HUES6 (cell line): ENCODE measurements around the gene CCDC85C.

ENCODE experiments used
- H3K27ac ChIP-seq: 2 replicates; pipeline ENCODE4 v1.7.0; 2013; ENCODE audit warnings: low read depth, mild to moderate bottlenecking, low read length, inconsistent platforms
- H3K27me3 ChIP-seq: 2 replicates; pipeline ENCODE4 v1.6.1; 2013; ENCODE audit warnings: low read length; ENCODE audit not compliant: control insufficient read depth, insufficient read depth
- H3K36me3 ChIP-seq: 2 replicates; pipeline ENCODE4 v1.6.1; 2013; ENCODE audit warnings: low read length; ENCODE audit not compliant: control insufficient read depth, insufficient read depth
- H3K4me1 ChIP-seq: 2 replicates; pipeline ENCODE4 v1.6.1; 2013; ENCODE audit warnings: low read length; ENCODE audit not compliant: control insufficient read depth, insufficient read depth
- H3K4me3 ChIP-seq: 2 replicates; pipeline ENCODE4 v1.5.1; 2013; ENCODE audit warnings: low read depth, low read length
- H3K9ac ChIP-seq: one replicate; pipeline ENCODE4 v1.6.1; 2013; ENCODE audit warnings: mild to moderate bottlenecking, low read length
- H3K9me3 ChIP-seq: 2 replicates; pipeline ENCODE4 v1.6.1; 2013; ENCODE audit warnings: low read depth, low read length; ENCODE audit not compliant: control insufficient read depth, insufficient read depth

CCDC85C gene

DNA sequence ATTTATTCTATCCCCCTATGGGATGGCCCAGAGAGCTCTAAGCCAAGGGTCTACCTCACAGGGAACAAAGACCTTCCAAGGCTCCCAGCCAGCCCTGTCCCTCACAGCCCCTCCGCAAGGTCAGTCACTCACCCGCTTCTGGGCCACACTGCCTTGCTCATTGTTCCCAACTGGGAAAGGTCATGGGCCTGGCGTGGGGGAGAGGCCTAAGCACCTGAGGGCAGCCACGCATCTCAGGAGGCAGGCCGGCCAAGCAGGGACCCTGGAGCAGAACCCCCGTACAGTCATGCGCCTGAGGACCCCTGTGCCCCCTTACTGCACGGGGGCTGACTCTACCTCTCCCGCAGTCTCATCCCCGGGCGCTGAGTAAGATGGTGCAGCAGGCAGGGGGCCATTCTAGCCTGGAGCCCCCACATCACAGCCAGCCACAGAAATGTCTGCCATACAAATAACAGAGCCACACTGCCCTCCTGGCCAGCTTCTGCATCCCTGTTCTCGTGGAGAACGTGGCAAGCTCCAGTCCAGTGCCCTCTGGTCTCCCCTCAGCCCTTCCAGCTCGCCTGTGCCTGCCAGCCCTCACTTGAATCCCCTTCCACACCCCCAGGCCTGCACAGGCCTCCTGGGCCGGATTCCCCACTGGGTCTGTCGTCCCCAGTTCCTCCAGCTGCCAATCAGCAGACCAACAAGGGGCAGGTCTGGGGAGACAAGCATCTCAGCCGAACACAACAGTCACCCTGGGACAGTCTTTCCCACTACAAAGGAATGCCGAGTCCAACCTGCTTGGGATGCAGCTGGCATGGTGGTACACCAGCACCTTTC is 16.3 kb downstream of the CCDC85C start:
- Histone ChIP-seq H3K4me1 (peaks cover 46% of the 10 kb centered on the region), H3K9me3 (no peaks in the 10 kb centered on the region), H3K4me3 (no peak overlapping the region), H3K9ac (no peak overlapping the region), H3K27ac (no peak overlapping the region), H3K36me3 (no peaks in the 10 kb centered on the region), H3K27me3 (no peaks in the 10 kb centered on the region)

DNA sequence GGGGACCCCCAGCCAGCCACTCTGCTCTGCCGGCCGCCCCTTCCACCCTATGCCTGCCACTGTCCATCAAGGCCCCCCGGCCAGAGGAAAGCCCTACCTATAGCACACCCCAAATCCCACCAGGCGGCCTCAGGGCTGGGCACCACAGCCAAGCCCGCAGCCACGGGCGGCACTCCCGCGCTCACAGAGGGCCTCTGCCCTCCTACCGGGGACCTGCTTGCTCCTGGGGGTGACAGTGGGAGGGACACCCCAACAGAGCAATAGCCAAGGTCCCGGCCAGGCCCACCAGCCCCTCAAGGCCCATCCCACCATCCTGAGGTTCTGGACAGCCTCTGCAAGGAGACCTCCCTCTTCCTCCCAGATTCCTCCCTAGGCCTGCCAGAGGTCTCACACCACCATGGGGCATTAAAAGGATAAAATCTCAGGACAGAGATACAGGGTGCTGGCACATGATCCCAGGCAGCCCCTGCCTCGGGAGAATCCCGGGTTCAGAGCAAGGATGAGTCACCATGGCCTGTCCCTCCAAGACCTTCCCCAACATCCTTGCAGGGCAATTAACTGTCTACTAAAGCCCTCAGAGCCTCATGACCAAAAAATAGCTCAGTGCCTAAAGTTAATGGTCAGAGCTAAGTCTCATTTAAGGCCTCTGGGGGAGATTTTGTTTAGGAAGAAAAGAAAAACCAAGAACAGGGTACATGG is 17.1 kb downstream of the CCDC85C start:
- H3K4me3 ChIP-seq: no peak overlapping the region
- H3K27me3 ChIP-seq: no peaks in the 10 kb centered on the region
- H3K36me3 ChIP-seq: no peaks in the 10 kb centered on the region
- no peak overlapping the region for H3K9ac ChIP-seq
- peaks cover 38% of the 10 kb centered on the region for H3K4me1 ChIP-seq
- H3K27ac ChIP-seq: no peak overlapping the region
- no peaks in the 10 kb centered on the region for H3K9me3 ChIP-seq

DNA sequence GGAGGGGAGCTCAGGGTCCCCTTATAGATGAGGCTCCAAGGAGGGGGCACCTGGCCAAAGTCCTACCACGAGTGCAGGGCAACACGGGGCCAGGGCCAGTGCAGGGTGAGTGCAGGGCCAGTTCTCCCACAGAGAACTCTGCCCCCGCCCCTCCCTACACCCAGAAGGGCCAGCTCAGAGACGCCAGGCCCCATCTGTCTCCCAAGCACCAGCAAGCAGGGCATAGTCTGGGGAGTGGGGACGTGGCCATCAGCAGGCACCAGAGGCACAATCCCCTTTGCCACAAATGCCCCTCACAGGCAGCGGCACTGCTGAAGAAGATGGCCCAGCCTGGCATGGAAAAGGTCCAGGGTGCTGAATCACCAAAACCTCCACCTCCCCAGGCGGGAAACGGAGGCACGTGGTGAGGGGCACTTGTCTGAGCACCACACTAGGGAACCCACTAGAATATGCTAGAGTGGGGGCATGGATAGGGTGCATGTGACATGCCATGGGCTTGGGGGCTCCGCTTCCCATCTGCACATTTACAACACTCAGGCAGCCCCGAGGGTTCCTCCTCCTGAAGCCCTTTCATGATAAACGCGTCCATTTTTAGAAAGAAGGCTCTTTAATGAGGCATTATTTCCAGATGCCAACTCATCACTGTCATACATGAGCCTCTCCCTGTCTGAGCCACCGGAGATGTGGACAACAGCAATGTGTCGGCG is 17.8 kb downstream of the CCDC85C start:
- Histone ChIP-seq H3K27ac (no peak overlapping the region), H3K9ac (no peak overlapping the region), H3K27me3 (no peaks in the 10 kb centered on the region), H3K4me1 (peaks cover 34% of the 10 kb centered on the region), H3K36me3 (no peaks in the 10 kb centered on the region), H3K9me3 (no peaks in the 10 kb centered on the region), H3K4me3 (no peak overlapping the region)

- no peaks in the 10 kb centered on the region for H3K9me3 ChIP-seq
- no peak overlapping the region for H3K9ac ChIP-seq
- H3K4me3 ChIP-seq: no peak overlapping the region
- no peaks in the 10 kb centered on the region for H3K27me3 ChIP-seq
- peaks cover 33% of the 10 kb centered on the region for H3K4me1 ChIP-seq
- no peaks in the 10 kb centered on the region for H3K36me3 ChIP-seq
- no peak overlapping the region for H3K27ac ChIP-seq
Observed at GRCh38 chr14:99584823-99585222, 19.2 kb downstream of the CCDC85C start.

- Histone ChIP-seq H3K36me3 (no peaks in the 10 kb centered on the region), H3K4me1 (peaks cover 25% of the 10 kb centered on the region), H3K9ac (no peak overlapping the region), H3K9me3 (no peaks in the 10 kb centered on the region), H3K27ac (no peak overlapping the region), H3K27me3 (no peaks in the 10 kb centered on the region), H3K4me3 (no peak overlapping the region)
Observed at GRCh38 chr14:99581938-99582337, 22.1 kb downstream of the CCDC85C start.

DNA sequence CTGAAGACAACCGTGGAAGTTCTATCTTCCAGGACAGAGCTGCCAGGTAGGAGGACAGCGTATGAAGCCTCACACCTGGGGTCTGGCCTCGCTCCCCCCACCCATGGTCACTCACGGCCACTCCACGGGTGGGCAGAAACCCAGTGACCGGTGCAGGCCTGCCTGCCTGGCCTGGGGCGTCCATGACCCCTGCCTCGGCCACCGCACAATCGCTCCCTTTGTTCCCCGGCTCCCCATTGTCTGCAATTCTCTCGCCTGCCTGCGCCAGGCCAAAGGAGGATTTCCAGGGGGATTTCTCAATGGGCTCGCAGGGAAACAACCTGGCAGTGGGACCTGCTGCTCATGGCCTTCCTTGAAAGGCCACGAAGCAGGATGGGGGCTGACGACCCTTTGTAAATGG is 22.6 kb downstream of the CCDC85C start:
- Histone ChIP-seq H3K27me3 (no peaks in the 10 kb centered on the region), H3K4me1 (peaks cover 31% of the 10 kb centered on the region), H3K9me3 (no peaks in the 10 kb centered on the region), H3K36me3 (no peaks in the 10 kb centered on the region), H3K27ac (no peak overlapping the region), H3K9ac (no peak overlapping the region), H3K4me3 (no peak overlapping the region)

- Histone ChIP-seq H3K36me3 (no peaks in the 10 kb centered on the region), H3K4me1 (peaks cover 44% of the 10 kb centered on the region), H3K4me3 (no peak overlapping the region), H3K9ac (peak overlapping the region; percentile 53), H3K27ac (peak overlapping the region; percentile 39; the same call in 1 of the 2 replicates), H3K9me3 (no peaks in the 10 kb centered on the region), H3K27me3 (no peaks in the 10 kb centered on the region)
Observed at GRCh38 chr14:99579903-99580571, 24.0 kb downstream of the CCDC85C start.

GRCh38 chr14:99579120-99579836 is 24.7 kb downstream of the CCDC85C start:
- H3K9ac ChIP-seq: peak overlapping the region; percentile 53
- no peaks in the 10 kb centered on the region for H3K36me3 ChIP-seq
- H3K4me1 ChIP-seq: peaks cover 52% of the 10 kb centered on the region
- H3K9me3 ChIP-seq: no peaks in the 10 kb centered on the region
- H3K27ac ChIP-seq: peak overlapping the region; percentile 39; the same call in 1 of the 2 replicates
- H3K27me3 ChIP-seq: no peaks in the 10 kb centered on the region
- H3K4me3 ChIP-seq: no peak overlapping the region

GRCh38 chr14:99578541-99579101 is 25.4 kb downstream of the CCDC85C start:
- Histone ChIP-seq H3K27me3 (no peaks in the 10 kb centered on the region), H3K9ac (no peak overlapping the region), H3K9me3 (no peaks in the 10 kb centered on the region), H3K36me3 (no peaks in the 10 kb centered on the region), H3K4me1 (peaks cover 58% of the 10 kb centered on the region), H3K4me3 (no peak overlapping the region), H3K27ac (no peak overlapping the region)
